ENCODE measurements around the gene WIPF3.

The WIPF3 gene

DNA sequence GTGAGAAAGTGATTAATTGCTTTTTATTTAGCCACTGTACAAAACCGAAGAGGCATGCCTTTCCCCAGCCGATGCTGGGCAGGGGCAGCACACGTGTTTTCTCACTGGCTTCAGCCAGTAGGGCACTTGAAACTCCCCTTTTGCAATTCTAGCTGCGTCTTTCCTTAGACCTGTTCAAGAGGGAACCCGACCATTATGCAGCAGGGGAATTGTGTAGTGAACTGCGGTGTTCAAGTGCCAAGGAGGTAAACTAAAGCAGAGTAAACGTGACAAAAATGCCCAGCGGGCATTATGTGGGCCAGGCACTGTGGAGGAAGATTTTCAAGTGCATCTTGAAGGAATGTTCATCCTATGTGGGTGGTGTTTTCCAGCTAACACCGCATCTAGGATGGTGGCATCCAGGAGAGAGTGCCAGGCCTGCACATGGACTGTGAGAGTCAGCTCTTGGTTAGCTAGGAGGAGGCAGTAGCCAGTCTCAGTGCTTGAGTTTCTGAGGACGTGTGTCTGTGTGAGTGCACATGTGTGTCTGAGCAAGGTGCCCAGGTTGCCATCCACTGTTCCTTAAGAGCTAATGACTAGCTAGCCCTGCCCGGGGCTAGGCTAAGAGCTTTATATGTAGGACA is 3.3 kb downstream of the WIPF3 start:
- DNase-seq: no peak

DNA sequence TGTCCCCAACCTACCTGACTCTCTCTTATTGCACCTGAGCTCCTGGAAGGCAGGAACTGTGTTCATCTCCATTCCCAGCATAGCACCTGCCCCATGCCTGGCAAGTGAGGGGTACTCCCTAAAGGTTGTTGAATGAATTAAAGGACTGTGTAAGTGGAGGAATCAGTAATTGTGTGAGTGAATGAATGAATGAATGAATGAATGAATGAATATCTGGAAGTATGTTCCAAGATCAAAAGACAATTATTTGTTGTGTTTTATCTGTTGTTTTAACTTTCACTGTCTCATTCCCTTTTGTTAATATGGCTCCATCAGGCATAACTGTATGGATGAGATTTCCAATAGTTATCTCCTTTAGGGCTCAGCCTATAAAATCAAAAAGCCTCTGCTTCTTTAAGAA is 4.0 kb downstream of the WIPF3 start:
- no peak for DNase-seq

DNA sequence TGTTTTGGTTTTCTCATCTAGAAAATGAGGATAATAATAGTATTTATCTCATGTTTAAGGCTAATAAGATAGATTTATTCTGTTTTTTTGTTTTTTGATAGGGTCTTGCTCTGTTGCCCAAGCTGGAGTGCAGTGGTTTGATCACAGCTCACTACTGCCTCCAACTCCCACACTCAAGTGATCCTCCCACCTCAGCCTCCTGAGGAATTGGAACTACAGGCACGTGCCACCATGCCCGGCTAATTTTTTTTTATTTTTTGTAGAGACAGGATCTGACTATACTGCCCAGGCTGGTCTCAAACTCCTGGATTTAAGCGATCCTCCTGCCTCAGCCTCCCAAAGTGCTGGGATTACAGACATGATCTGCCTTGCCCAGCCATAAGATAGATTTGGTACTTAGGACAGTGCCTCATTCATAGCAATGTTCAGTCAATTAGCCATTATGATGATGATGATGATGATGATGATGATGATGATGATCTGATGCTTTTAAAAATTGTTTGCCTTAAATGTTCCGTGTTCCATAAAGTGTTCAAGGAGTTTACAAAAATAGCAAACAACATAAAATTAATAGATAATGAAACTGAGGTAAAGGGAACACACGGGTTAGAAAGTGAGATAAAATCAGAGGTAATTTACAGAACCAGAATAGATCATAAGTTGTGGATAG is 4.6 kb downstream of the WIPF3 start:
- DNase-seq: no peak

DNA sequence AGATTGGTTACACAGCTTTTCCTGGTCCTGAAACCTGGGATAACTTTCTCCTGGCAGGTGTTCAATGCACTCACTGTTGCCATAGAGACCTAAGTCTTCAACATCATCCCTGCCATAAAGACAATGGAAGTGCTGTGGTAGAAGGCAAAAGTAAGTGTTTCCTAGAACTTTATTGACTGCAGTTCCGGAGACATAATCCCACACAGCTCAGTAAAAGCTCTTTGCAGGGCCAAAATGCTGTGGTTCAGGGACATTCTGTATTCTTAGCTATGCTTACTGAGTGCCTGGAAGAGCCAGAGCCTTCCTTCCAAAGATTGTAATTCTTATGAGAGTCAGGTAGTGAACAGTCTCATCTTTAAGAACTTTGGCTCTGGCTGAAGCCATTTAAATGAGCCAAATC is 5.3 kb downstream of the WIPF3 start:
- peak; percentile 35 for DNase-seq

DNA sequence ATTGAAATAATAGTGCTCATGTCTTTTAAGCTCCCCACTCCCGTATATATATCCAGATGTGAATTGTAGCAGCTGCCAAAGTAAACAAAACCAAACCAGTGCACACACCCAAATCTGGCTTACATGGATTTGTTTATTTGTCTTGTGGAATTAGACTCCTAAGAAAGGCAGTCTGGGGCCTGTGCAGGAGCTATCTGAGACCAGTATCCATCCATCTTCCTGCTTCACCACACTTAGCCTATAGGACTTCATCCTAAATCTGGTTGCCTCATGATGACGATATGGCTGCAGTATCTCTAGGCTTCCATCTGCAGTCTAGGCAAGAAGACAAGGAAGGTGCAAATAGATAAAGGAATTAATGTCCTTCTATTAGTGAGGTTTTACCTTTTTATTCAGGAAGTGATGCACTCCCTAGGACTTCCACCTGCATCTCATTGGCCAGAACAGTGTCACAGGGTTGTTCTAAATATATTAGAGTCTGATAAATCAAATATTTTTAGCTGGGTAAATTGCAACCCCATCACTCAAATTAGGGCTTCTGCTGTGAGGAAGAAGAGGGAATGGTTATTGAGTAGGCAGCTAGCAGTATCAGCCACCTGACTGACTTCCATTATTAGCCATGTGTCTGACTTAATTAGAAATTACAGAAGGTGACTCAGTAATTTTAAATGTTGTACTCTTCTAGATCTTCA is 6.0 kb downstream of the WIPF3 start:
- no peak for DNase-seq

DNA sequence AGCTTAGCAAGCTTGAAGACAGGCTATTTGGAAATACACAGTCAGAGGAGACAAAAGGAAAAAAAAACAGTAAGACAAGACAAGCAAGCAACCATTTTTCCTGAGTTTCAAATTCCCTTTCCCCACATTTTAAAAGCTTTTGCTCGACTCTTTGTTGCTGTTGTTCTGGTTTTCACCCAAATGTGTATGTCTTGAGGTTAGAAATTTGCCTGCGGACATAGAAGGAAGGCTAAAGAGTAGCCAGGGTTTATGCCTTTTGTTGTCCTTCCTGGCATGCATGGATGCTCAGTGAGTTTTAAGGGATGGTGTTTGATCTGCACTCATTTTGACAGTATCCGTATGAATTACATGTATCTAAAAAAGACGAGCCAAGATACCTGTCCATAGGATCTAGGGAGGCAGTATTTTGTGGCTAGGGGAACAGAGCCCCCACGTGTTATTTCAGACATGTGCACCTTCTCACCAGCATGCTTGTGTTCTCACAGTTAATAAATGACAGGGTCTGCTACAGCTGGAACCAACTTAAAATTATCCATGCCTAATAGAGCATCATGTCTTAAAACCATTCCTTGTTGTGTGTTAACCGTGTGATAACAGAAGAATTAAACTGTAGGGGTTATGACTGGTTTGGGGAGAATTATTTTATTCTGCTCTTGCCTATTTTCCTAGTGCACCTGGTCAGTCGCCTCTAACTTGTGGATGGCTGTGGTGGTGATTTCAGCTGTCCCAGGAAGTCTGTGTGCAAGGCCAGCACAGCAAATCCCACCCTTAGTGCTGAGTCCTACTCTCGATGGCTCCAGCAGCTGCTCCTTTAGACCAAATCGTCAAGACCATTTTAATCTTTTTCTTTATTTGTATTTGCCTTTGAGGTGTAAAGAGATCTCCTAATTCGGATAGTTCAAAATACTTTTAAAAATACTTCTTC is 9.1 kb downstream of the WIPF3 start:
- DNase-seq: no peak

DNA sequence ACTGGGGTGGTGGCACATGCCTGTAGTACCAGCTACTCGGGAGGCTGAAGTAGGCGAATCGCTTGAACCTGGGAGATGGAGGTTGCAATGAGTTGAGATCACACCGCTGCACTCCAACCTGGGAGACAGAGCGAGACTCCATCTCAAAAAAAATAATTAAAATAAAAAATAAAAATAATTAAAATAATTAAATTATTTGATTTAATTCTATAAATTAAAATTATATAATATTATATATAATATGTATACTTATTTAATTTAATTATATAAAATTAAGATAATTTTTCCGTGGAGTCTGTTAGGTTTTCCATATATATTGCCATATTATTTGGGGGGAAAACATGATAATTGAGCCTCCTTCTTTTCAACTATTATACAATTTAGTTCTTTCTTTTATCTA is 12.0 kb downstream of the WIPF3 start:
- no peak for DNase-seq

DNA sequence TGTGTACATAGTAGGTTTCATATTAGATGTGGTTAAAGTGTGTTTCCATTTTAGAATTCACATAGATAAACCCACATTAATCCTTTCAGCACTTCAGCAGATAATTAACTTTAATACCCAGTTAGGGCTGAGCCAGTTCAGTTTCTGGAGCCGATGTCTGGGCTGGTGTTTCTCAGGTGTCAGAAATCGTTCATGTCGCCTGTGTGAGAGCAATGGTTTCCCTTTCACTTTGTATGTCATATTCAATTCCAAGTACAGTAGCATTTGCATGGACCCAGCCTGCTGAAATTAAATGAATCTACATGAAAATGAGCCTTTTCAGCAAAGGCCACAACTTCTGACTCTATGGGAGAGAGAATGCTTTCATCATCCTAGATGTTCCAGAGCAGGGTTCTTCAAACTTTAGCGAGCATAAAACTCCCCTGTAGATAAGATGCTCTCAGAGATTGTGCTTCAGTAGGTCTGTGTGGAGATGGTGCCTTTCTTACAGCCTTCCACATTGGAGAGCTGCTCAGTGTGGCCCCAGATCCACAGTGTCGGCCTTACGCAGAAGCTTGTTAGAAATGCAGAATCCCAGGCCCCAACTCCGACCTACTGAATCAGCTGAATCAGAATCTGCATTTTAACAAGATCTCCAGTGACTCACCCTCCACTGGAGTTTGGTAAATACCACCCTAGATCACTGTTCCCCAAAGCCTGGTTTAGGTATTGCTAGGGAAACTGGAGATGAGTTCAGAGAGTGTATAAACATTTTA is 19.6 kb downstream of the WIPF3 start:
- no peak for DNase-seq

DNA sequence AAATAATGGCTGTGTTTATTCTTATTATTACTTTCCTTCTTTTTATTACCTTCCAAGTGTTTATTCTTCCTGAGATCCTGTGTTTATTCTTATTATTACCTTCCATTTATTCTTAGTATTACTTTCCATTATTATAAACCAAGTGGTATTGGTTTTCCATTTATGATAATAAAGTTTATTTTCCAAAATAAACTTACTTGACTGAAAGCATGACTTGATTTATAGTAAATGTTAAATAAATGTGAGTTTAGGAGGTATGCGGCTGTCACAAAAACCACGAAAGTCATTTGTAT is 20.2 kb downstream of the WIPF3 start:
- no peak for DNase-seq

DNA sequence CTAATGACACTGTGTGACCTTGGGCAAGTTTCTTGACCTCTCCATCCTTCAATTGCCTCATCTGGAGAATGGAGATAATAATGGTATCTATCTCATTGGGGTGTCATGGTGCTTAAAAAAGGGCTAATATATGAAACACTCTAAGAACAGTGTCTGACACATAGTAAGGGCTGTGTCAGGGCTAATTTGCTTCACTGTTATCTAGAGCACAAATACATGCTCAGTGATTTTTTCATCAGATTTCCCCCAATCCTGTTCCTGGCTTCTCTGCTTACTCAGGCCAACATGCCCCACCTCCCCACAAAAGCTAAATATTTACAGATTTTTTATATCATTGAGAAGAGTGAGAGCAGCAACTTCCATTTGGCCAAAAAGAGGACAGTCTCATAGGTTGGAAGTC is 20.6 kb downstream of the WIPF3 start:
- no peak for DNase-seq

DNA sequence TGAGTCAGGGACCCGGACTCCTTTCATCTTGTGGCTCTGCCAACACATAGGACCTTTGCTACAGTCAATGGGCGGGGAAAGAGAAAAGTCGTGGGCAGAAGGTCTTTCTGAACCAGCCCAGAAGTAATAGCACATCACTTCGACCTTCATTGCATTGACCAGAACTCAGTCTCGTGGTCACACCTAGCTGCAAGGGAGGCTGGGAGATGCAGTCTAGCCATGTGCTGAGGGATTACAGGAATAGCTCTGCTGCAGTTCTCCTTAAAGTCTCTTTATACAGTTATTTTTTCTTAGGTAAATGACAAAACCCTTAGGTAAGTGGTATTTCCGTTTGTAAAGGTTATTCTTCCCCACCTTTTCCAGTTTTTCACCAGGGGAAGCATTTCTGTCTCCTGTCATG is 25.4 kb downstream of the WIPF3 start:
- no peak for DNase-seq

DNA sequence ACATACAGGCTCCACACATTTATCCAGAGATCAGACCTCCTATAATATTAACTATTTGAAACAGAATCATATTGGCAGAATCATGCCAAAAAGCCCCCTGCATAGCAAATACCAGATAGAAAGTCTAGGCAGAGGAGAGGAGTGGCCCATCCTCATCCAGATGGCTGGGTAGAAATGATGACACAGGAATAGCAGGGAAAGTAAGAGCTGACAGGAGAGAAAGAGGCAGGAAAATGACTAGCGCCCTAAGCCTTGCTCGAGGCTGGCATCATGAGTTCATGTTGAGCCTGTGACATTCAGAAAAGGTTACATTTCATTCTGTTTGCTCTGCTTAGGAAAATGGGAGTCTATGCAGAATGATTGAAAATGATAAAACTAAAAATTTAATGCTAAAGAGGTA is 27.6 kb downstream of the WIPF3 start:
- DNase-seq: no peak

DNA sequence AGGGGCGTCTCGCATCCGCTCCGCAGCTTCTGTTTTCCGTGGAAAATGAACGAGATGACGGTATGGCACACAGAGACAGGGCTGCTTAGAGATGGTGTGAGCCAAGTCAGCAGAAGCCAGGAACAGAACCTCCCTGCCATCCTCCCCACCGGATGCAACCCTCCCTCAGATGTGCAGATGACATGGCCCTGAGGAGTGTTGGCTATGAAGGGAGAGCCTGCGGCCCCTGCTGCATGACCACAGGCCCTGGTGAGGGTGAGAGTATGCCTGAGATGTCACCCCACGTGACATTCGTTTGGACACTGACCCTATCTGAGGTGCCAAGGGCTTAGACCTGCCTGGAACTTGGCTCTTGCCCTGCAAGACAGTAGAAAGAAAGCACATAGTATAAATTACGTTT is 29.4 kb downstream of the WIPF3 start:
- no peak for DNase-seq

DNA sequence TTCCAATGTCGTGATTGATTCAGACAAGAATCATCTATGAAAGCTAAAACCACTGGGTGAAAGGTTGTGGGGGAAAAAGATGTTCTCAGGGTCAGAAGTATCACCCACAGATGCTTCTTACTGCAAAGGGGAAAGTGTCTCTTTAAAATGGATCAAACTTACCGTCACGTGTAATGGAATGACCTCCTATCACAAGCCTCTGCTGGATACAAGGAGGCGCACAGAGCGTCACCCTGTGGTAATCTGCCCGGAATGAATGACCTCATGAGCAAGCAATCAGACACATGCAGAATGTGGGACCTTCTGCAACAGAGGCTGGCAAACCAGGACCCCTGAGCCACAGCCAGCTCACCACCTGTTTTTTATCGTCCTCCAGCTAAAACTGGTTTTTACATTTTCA is 33.0 kb downstream of the WIPF3 start:
- DNase-seq: peak; percentile 89

DNA sequence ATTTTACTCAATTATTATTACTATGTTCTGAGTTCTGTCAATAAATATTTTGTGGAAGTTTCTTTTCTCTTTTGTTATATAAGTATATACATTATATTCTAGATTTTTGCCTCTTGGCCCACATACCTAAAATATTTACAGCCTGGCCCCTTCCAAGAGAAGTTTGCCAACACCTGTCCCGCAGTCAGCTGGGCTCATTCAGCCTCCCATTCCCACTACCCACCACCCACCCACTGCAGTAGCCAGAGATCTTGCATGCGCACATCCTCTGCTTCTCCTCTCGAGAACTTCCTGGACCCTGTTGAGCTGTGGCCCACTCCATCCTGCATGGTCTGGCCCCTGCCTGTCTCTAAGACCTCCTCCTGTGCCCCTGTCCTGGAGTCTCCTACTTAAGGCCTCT is 33.6 kb downstream of the WIPF3 start:
- peak; percentile 43 for DNase-seq

DNA sequence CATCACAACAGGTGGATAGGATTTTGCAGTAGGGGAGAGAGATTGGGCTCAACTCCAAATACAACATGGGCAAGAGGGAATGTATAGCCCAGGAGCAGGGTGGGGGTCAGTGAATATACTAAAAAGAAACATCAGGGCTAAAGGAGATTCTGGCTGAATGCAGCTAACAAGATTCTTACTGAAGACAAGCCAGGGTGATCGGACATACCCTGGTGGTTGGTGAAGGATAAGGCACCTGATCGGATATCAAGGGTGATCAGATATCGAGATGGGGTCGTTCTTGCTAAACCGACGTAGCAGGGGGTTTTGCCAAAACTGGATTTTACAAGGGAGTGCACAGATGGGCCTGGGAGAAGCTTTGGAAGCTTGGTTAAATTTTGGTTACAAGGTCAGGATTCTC is 34.4 kb downstream of the WIPF3 start:
- DNase-seq: no peak

DNA sequence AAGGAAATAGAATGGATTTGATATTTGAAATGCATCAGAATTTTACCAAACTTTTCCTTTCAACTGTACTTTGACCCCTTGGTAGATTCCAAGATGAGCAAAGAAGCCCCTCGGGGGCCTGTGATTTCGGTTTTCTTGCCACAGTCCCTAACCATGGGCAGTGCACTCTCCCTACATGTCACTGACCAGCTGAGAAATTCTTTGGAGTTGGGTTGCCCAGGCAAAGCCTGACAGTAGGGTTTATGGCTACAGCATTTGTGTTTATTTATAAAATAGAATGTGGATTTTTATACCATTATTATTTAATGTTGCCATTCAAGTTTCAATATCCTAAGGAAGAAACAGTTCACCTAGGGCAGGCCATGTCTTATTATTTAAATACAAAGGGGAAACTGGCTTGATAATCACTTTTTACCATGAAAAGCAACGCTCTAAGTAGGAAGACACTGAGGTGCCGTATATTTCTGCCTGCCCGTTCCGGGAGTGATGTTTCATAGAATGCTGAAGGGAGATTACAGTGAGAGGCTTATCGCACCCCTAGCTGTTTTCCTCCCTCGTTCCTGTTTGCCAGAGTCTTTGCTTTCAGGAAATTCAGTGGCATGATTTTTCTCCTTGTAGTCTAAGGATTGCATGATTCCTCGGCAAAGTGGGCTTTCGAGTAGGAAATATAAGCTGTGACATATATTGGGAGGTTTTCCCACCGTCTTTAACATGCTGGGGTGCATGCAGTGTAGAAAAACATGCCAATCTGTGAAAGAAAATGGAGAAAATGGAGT is 35.8 kb downstream of the WIPF3 start:
- no peak for DNase-seq

DNA sequence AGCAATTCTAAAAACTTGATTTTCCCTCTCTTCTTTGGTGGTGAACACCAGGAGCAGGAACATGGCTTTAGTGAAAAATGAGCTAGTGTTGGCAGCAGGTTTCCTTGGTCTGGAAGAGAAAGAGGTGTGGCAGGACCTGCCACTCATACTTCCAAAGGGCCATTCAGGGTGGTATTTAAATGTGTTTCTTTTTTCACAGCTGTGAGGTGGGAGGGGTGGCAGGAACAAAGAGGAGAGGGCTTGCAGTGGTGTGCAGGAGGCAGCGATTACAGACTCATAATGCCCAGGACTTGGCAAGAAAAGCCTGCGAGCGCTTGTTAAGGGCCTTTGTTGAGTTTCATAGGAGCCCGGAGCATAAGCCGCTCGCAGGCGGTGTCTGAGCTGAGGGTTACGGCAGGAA is 36.8 kb downstream of the WIPF3 start:
- no peak for DNase-seq

DNA sequence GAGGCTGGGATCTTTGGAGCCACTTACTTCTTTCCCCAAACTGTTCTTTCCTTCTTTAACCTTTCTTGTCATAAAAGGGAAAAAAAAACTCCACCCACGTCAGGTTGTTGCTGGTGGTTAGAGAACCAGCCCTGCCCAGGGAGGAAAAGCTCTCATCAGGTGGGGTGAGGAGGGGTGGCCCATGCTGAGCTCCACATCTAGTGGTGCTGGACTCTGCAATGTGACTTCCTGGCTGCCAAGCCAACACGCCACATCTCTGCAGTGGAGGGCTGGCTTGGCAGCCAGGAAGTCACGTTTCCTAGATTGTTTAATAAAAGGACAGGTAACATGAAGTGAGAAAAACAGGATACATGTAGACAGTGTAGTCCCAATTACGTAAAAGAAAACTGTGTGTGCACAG is 37.4 kb downstream of the WIPF3 start:
- no peak for DNase-seq

DNA sequence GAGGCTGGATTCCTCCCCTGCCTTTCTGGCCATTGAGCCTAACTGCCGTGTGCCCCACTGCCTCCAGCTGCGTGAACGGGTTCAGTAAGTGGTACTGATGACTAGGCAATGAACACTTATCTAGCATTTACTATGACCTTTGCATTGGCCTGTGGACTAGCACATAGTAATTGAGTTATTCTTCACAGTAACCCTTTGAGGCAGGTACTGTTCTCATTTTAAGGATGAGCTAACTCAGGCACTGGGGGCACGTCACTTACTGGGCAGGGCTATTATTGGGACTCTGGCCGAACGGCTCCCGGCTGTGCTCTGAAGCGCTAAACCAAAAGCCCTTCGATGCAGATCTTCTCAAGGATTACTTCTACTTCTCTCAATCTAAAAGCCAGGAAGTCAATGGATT is 38.3 kb downstream of the WIPF3 start:
- DNase-seq: no peak

DNA sequence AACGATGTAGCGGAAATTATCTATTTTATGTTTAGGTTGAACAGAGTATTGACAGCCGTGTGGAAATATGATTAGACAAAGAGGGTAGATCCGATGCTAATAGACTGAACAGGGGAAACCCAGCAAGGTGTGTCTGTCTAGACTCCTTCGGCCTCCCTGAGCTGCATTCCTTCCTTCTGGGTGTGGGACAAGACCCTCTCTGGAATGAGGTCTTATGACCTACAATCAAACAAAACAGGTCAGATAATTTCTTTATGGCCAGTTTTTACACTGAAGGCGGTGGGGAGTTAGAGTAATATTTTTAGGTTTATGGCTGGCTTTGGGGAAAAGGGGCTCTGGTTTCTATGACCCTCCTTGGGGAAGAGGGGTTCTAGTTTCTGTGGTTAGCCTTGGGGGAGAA is 41.2 kb downstream of the WIPF3 start:
- DNase-seq: no peak

DNA sequence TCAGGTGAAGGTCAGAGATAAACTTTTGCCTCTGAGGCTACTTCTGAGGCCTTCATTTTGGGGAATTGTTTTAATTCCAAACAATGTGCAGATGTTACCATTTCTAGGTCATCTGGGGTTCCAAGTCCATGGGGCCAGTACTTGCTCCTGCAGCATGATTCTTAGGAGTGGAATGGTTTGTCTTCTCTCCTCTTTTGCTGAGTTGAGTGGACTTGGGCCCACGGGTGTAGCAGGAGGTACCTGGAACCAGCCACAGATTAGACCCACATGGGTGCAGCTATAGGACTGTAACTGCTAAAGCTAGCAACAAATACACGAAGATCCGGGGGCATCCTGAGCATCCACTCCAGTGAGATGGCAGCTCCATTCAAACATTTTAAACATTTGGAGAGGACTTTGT is 41.6 kb downstream of the WIPF3 start:
- DNase-seq: no peak
